ENCODE data around the gene IL1RAPL1.

IL1RAPL1 gene

GRCh38 chrX:28835991-28836390, 248.7 kb downstream of the IL1RAPL1 start:
- TF ChIP-seq ZFX (IDR thresholded peaks at IDR 0.05), result no peak
- TF ChIP-seq, protein P1, sequence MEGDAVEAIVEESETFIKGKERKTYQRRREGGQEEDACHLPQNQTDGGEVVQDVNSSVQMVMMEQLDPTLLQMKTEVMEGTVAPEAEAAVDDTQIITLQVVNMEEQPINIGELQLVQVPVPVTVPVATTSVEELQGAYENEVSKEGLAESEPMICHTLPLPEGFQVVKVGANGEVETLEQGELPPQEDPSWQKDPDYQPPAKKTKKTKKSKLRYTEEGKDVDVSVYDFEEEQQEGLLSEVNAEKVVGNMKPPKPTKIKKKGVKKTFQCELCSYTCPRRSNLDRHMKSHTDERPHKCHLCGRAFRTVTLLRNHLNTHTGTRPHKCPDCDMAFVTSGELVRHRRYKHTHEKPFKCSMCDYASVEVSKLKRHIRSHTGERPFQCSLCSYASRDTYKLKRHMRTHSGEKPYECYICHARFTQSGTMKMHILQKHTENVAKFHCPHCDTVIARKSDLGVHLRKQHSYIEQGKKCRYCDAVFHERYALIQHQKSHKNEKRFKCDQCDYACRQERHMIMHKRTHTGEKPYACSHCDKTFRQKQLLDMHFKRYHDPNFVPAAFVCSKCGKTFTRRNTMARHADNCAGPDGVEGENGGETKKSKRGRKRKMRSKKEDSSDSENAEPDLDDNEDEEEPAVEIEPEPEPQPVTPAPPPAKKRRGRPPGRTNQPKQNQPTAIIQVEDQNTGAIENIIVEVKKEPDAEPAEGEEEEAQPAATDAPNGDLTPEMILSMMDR (conservative IDR thresholded peaks at IDR 0.05), result no peak
- no peak overlapping the region for H3K27ac ChIP-seq

- H3K27ac ChIP-seq, result no peak overlapping the region
- TF ChIP-seq ZFX (IDR thresholded peaks at IDR 0.05), result no peak
- TF ChIP-seq, protein P1 (conservative IDR thresholded peaks at IDR 0.05), result no peak
These were observed 256.6 kb downstream of the IL1RAPL1 start for GRCh38 chrX:28843817-28844216.

DNA sequence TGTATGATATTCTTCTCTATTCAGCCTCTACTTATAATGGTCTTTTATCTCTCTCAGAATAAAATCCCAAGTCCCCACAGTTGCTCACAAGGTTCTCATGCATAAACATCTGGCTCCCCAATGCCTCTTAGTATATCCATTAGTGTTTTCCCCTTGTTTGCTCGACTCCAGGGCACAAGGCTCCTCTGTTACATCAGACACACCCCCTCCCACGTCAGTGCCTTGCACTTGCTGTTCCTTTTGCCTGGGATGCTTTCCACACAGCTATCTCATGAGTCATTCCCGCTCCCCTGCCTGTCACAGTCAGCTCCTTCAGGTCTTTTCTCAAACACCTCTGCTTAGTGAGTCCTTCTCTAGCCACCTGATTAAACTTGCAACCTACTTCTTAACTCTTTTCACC, 260.2 kb downstream of the IL1RAPL1 start:
- TF ChIP-seq ZFX (IDR thresholded peaks at IDR 0.05), result no peak
- TF ChIP-seq, protein P1 (conservative IDR thresholded peaks at IDR 0.05), result no peak
- H3K27ac ChIP-seq, result no peak overlapping the region

DNA sequence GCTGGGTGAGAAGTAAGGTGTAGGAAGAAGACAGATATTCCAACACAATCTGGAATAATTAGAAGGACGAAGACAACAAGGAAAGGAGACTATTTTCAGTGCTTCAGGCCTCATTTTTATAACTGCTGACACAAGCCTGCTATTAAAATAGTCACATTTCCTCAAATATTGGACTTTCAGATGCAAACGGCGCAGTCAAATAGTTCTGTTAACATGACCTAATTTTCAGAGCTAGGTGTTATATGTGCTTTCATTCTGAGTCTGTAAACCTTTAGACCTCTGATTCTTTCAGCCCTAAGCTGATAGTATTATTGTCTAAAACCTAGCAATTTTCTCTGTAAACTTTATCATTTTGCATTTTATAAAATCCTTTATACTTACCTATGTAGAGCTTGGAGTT, 261.5 kb downstream of the IL1RAPL1 start:
- H3K27ac ChIP-seq, result no peak overlapping the region
- TF ChIP-seq, protein P1 (conservative IDR thresholded peaks at IDR 0.05), result no peak
- no peak for TF ChIP-seq ZFX (IDR thresholded peaks at IDR 0.05)

GRCh38 chrX:28850955-28851354, 263.7 kb downstream of the IL1RAPL1 start:
- TF ChIP-seq, protein P1 (conservative IDR thresholded peaks at IDR 0.05), result no peak
- TF ChIP-seq ZFX (IDR thresholded peaks at IDR 0.05), result no peak

DNA sequence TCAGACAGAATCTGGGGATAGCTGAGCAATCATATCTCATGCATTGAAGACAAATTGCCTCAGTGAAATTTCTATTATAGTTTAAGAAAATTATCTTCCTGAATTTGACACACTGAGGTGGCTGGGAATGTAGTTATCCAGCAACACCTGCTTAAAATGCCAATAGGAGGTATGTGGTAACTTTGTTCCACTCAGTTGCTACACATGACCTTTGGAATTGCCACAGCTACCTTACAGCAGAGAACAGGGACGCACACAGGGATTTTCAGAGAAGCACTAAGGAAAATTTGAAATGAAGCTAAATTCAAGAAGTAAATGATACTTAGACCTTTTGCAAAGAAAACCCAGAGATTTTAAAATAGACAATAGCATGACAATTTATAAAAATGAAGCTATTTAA, 264.6 kb downstream of the IL1RAPL1 start:
- TF ChIP-seq, protein P1 (conservative IDR thresholded peaks at IDR 0.05), result no peak
- TF ChIP-seq ZFX (IDR thresholded peaks at IDR 0.05), result no peak
- no peak overlapping the region for H3K27ac ChIP-seq

More at GRCh38 chrX:28850955-28851354, 263.7 kb downstream of the IL1RAPL1 start:
- no peak overlapping the region for H3K27ac ChIP-seq

DNA sequence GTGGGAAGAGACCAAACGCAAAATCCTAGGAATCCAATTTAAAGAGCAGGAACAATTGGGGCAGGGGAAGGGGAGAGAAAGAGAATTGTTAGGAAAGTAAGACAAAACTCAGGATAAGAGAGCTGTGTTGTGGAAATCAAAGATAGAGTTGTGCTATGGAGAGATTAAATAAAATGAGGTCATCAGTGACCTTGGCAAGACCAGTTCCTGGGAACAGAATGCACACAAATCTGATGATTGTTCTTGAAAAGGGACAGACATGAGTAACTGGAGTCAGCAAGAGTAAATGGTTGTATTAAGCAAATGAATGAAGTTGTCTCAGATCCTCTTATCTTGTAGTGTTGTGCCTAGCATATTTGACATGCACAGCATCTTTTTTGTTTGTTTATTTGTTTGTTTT, 267.4 kb downstream of the IL1RAPL1 start:
- TF ChIP-seq ZFX (IDR thresholded peaks at IDR 0.05), result no peak
- TF ChIP-seq, protein P1 (conservative IDR thresholded peaks at IDR 0.05), result no peak
- H3K27ac ChIP-seq, result no peak overlapping the region

All from C4-2B (cell line).